Panc1 (cell line): ENCODE results near the gene SPECC1L. TPM values are rescaled to one million over a fixed set of nuclear protein-coding genes. Genes with fewer than 3 reads are reported as not detected.

Experiments used
- ATAC-seq: fragments of 200-7000 bp; cut with Tn5 transposase; 2 replicates; pipeline ENCODE4 v1.9.1; 2020; ENCODE audit warnings: mild to moderate bottlenecking, moderate library complexity
- BruUV-seq: library from RNA; stranded (reverse); fragments of 400-500 nt; replicated peaks from 2 replicates; lab custom pipeline; 2021; lab: Mats Ljungman, UMichigan
- CTCF ChIA-PET: fragments of 300-600 bp; sonication (Branson Sonifier 250); formaldehyde crosslinking; loops from one replicate; lab custom pipeline; 2022; ENCODE audit warnings: antibody characterized with exemption; lab: Charles Lee
- POLR2A ChIA-PET: fragments of 300-600 bp; sonication (Branson Sonifier 250); formaldehyde crosslinking; loops from one replicate; lab custom pipeline; 2022; ENCODE audit warnings: antibody characterized with exemption; lab: Charles Lee
- DNase-seq: peaks from one replicate; pipeline ENCODE4 v3.0.0-alpha.2; 2010; ENCODE audit warnings: low read depth, low spot score
- H3K27ac ChIP-seq: 2 replicates; pipeline ENCODE4 v1.5.1; 2011; ENCODE audit warnings: mild to moderate bottlenecking, low read length, inconsistent platforms
- H3K27me3 ChIP-seq: fragments of 200-500 bp; sonication (Bioruptor generic); 2 replicates; pipeline ENCODE4 v1.6.0; 2014; ENCODE audit warnings: low read length, inconsistent platforms; ENCODE audit not compliant: control insufficient read depth, insufficient read depth
- H3K36me3 ChIP-seq: fragments of 200-500 bp; sonication (Bioruptor generic); 2 replicates; pipeline ENCODE4 v1.5.1; 2014; ENCODE audit warnings: inconsistent platforms, mild to moderate bottlenecking, low read length, moderate library complexity; ENCODE audit not compliant: control insufficient read depth, insufficient read depth
- H3K4me1 ChIP-seq: 2 replicates; pipeline ENCODE4 v1.5.1; 2011; ENCODE audit warnings: inconsistent platforms, mild to moderate bottlenecking, low read length, moderate library complexity; ENCODE audit not compliant: control insufficient read depth, insufficient read depth
- H3K4me3 ChIP-seq, 2 experiments: 2 replicates each; pipeline ENCODE4 v1.5.1; 2011 to 2012; ENCODE audit warnings: low read depth in 2 of 2, low read length in 2 of 2, mild to moderate bottlenecking in 2 of 2, inconsistent platforms in 1 of 2, moderate library complexity in 1 of 2
- H3K9me3 ChIP-seq: fragments of 200-500 bp; sonication (Bioruptor generic); 2 replicates; pipeline ENCODE4 v1.5.1; 2014; ENCODE audit warnings: low read depth, mild to moderate bottlenecking, inconsistent platforms, low read length, moderate library complexity; ENCODE audit not compliant: control insufficient read depth, insufficient read depth
- CTCF ChIP-seq: fragments of 450-650 bp; IDR thresholded peaks from 2 replicates; pipeline ENCODE4 v1.5.1; 2017; ENCODE audit warnings: mild to moderate bottlenecking
- POLR2AphosphoS5 ChIP-seq: IDR thresholded peaks from 2 replicates; pipeline ENCODE4 v1.6.1; 2012; ENCODE audit warnings: mild to moderate bottlenecking, low read depth, low read length, moderate library complexity
- REST ChIP-seq, 2 experiments: IDR thresholded peaks; 2 replicates each; pipeline ENCODE4 v1.6.1; 2011 to 2012; ENCODE audit warnings: low read depth in 2 of 2, control low read depth in 1 of 2, low read length in 1 of 2, mild to moderate bottlenecking in 1 of 2, moderate library complexity in 1 of 2; ENCODE audit not compliant: insufficient read depth in 1 of 2
- SIN3A ChIP-seq: IDR thresholded peaks from 2 replicates; pipeline ENCODE4 v1.6.1; 2012; ENCODE audit warnings: low read depth, mild to moderate bottlenecking, low read length, moderate library complexity, borderline replicate concordance; ENCODE audit not compliant: insufficient read depth
- TCF7L2 ChIP-seq: IDR thresholded peaks from 2 replicates; pipeline ENCODE4 v1.6.1; 2011; ENCODE audit warnings: mild to moderate bottlenecking, low read depth, low read length, inconsistent platforms
- in situ Hi-C: cut with HindIII; loops from 2 replicates; pipeline ENCODE4 v1.10.0; 2016; ENCODE audit warnings: low sequenced_read_pairs, low pct_unique_long_range_greater_than_20kb
- intact Hi-C: fragments of 100-400 bp; cut with micrococcal nuclease; formaldehyde crosslinking; loops from one replicate; pipeline ENCODE4 v1.10.0; 2022; ENCODE audit not compliant: unreplicated experiment
- total RNA-seq: library from RNA; stranded (reverse); gene quantifications from one replicate; pipeline ENCODE4 v1.2.1, GENCODE V29; 2021; ENCODE audit not compliant: unreplicated experiment

The SPECC1L gene
- total RNA-seq, 1 experiment from 2014 or later: 43.3 TPM

- TF ChIP-seq TCF7L2 (no peak), REST (IDR thresholded peaks at IDR 0.05; ENCODE audit: insufficient read depth in 1 of 2, low read depth in 2 of 2, low read length in 1 of 2) (no peak), POLR2AphosphoS5 (no peak), CTCF (no peak), SIN3A (no peak)
- ATAC-seq (no peak), DNase-seq (no peak)
- ChIA-PET POLR2A (no interaction called here), CTCF (no interaction called here)
- Histone ChIP-seq H3K27ac (no peak overlapping the region), H3K9me3 (no peaks in the 10 kb centered on the region), H3K4me1 (no peaks in the 10 kb centered on the region), H3K36me3 (no peaks in the 10 kb centered on the region), H3K27me3 (no peaks in the 10 kb centered on the region), H3K4me3 (no peak overlapping the region)
- no TSS peak for BruUV-seq
- in situ Hi-C loops: no loop called here
- intact Hi-C loops: no loop called here
These were observed 180.5 kb downstream of the SPECC1L start for GRCh38 chr22:24451162-24451561.

- in situ Hi-C loops: no loop called here
- TF ChIP-seq REST (IDR thresholded peaks at IDR 0.05; ENCODE audit: insufficient read depth in 1 of 2, low read depth in 2 of 2, low read length in 1 of 2) (no peak), SIN3A (no peak), CTCF (no peak), POLR2AphosphoS5 (no peak), TCF7L2 (no peak)
- POLR2A ChIA-PET: interaction anchor here (0.5 to 0.6 kb wide), 2 partner anchors 111 to 171 kb away, joined by 6 to 14 read pairs; no protein-coding TSS in a partner anchor
These were observed 183.2 kb downstream of the SPECC1L start for GRCh38 chr22:24453853-24454252.

More at GRCh38 chr22:24453853-24454252, 183.2 kb downstream of the SPECC1L start:
- H3K36me3 ChIP-seq: no peaks in the 10 kb centered on the region
- DNase-seq (no peak), ATAC-seq (no peak)
- no peaks in the 10 kb centered on the region for H3K9me3 ChIP-seq
- H3K4me1 ChIP-seq: no peaks in the 10 kb centered on the region
- no peaks in the 10 kb centered on the region for H3K27me3 ChIP-seq
- intact Hi-C loops: no loop called here
- no peak overlapping the region for H3K4me3 ChIP-seq
- CTCF ChIA-PET: no interaction called here
- BruUV-seq: no TSS peak
- no peak overlapping the region for H3K27ac ChIP-seq
